Upper lobe of left lung (tissue), 6 donors: ENCODE data around the gene TFCP2. TPM values are rescaled to one million over a fixed set of nuclear protein-coding genes. Genes with fewer than 3 reads are reported as not detected.

Source experiments
- ATAC-seq, 2 donors: fragments of 200-7000 bp; cut with Tn5 transposase; one replicate each; pipeline ENCODE4 v1.9.1; 2022; ENCODE audit warnings: mild to moderate bottlenecking in 2 of 2, moderate library complexity in 2 of 2; ENCODE audit not compliant: low FRiP score in 2 of 2
- DNase-seq, 2 donors: peaks; one replicate each; pipeline ENCODE4 v3.0.0-alpha.2; 2019 to 2020
- H3K27ac ChIP-seq, 4 donors: fragments of 200-600 bp; sonication (generic); one replicate each; pipeline ENCODE4 v1.5.1; 2016 to 2019
- H3K27me3 ChIP-seq, 4 donors: fragments of 200-600 bp; sonication (generic); one replicate each; pipeline ENCODE4 v1.5.1; 2017 to 2019
- H3K36me3 ChIP-seq, 4 donors: fragments of 200-600 bp; sonication (generic); one replicate each; pipeline ENCODE4 v1.5.1; 2016 to 2019
- H3K4me1 ChIP-seq, 4 donors: fragments of 200-600 bp; sonication (generic); one replicate each; pipeline ENCODE4 v1.5.1; 2018 to 2019
- H3K4me3 ChIP-seq, 4 donors: fragments of 200-600 bp; sonication (generic); one replicate each; pipeline ENCODE4 v1.5.1; 2017 to 2019; ENCODE audit warnings: mild to moderate bottlenecking in 2 of 4, moderate library complexity in 1 of 4
- H3K9me3 ChIP-seq, 4 donors: fragments of 200-600 bp; sonication (generic); one replicate each; pipeline ENCODE4 v1.5.1; 2018 to 2019
- CTCF ChIP-seq, 6 experiments: fragments of 450-650 bp in 4 of 6; fragments of 200-600 bp in 2 of 6; sonication (generic) in 2 of 6; IDR thresholded peaks; one replicate each; pipeline ENCODE4 v1.5.1; 2016 to 2019; ENCODE audit warnings: antibody characterized with exemption in 6 of 6
- EP300 ChIP-seq, 4 donors: sonication (generic); formaldehyde crosslinking; IDR thresholded peaks; one replicate each; pipeline ENCODE4 v1.5.1; 2017; ENCODE audit warnings: antibody characterized with exemption in 4 of 4, control low read depth in 2 of 4
- POLR2A ChIP-seq, 4 donors: fragments of 450-650 bp; IDR thresholded peaks; one replicate each; pipeline ENCODE4 v1.5.1; 2016 to 2017; ENCODE audit warnings: antibody characterized with exemption in 4 of 4, mild to moderate bottlenecking in 2 of 4
- POLR2AphosphoS5 ChIP-seq, 2 donors: sonication (generic); formaldehyde crosslinking; IDR thresholded peaks; one replicate each; pipeline ENCODE4 v1.5.1; 2017; ENCODE audit warnings: antibody characterized with exemption in 2 of 2
- WGBS, 2 donors: methylation state at CpG; one replicate each; pipeline ENCODE4 v1.1.5; 2017 to 2018; 5-methylcytosine and 5-hydroxymethylcytosine counted together
- total RNA-seq, 6 donors: library from RNA; depleted of rRNA in 4 of 6; stranded (reverse); fragments of >200 nt in 4 of 6; gene quantifications; one replicate each; pipeline versions ENCODE4 v1.1.0 to v1.2.1, GENCODE V29; 2016 to 2021
- donor health status: DM: no; HTN: no; CAD: no; lungs with moderate emphysema.
- donor health status: DM: no; HTN: yes; CAD: no; lungs with severe emphysema.

TFCP2 gene
- total RNA-seq, 6 donors from 2014 or later, result 9.6 to 23.3 (median 20.0) TPM

GRCh38 chr12:51181558-51181957 is 8.6 kb upstream of the TFCP2 start:
- Histone ChIP-seq H3K27ac (no peak overlapping the region), H3K27me3 (no peaks in the 10 kb centered on the region), H3K9me3 (no peaks in the 10 kb centered on the region), H3K36me3 (no peaks in the 10 kb centered on the region), H3K4me1 (peaks cover 0 to 3% (median 0%) of the 10 kb centered on the region in 4 donors), H3K4me3 (no peak overlapping the region)
- ATAC-seq, result no peak
- no peak for DNase-seq
- TF ChIP-seq CTCF (IDR thresholded peaks at IDR 0.05) (no peak), POLR2A (IDR thresholded peaks at IDR 0.05) (no peak), POLR2AphosphoS5 (IDR thresholded peaks at IDR 0.05) (no peak), EP300 (IDR thresholded peaks at IDR 0.05) (no peak)
- 52 to 54% methylated on average over 5 of the region's 5 CpGs for WGBS, 2 donors

- no peak overlapping the region for H3K27ac ChIP-seq
- H3K4me3 ChIP-seq, result no peak overlapping the region
- ATAC-seq, result no peak
- H3K4me1 ChIP-seq, result peaks cover 0 to 4% (median 2%) of the 10 kb centered on the region in 4 donors
- no peaks in the 10 kb centered on the region for H3K9me3 ChIP-seq
- TF ChIP-seq POLR2A (IDR thresholded peaks at IDR 0.05) (no peak), POLR2AphosphoS5 (IDR thresholded peaks at IDR 0.05) (no peak), EP300 (IDR thresholded peaks at IDR 0.05) (no peak), CTCF (IDR thresholded peaks at IDR 0.05) (no peak)
- H3K27me3 ChIP-seq, result no peaks in the 10 kb centered on the region
- no peak for DNase-seq
- H3K36me3 ChIP-seq, result no peaks in the 10 kb centered on the region
- WGBS, 2 donors, result 89 to 91% methylated on average over 2 of the region's 2 CpGs
These were observed 5.0 kb upstream of the TFCP2 start for GRCh38 chr12:51177897-51178296.

- no peak for TF ChIP-seq POLR2AphosphoS5 (IDR thresholded peaks at IDR 0.05)
- TF ChIP-seq CTCF (IDR thresholded peaks at IDR 0.05), result no peak
- WGBS, 2 donors, result 78 to 81% methylated on average over 1 of the region's 1 CpG
- Histone ChIP-seq H3K36me3 (no peaks in the 10 kb centered on the region), H3K27ac (no peak overlapping the region), H3K27me3 (no peaks in the 10 kb centered on the region), H3K4me1 (peaks cover 15 to 32% (median 20%) of the 10 kb centered on the region in 4 donors), H3K9me3 (no peaks in the 10 kb centered on the region), H3K4me3 (no peak overlapping the region)
- DNase-seq (no peak), ATAC-seq (no peak)
These were observed 1.6 kb upstream of the TFCP2 start for GRCh38 chr12:51174501-51174900.

- peak in 1 of 2 donors; percentile 34 for DNase-seq
- H3K4me1 ChIP-seq, result peaks cover 15 to 44% (median 20%) of the 10 kb centered on the region in 4 donors
- whole genome bisulfite sequencing, 2 donors, result 3% methylated on average over 16 of the region's 16 CpGs
- no peak for TF ChIP-seq CTCF (IDR thresholded peaks at IDR 0.05)
- no peak for TF ChIP-seq POLR2AphosphoS5 (IDR thresholded peaks at IDR 0.05)
- TF ChIP-seq EP300 (IDR thresholded peaks at IDR 0.05), result no peak
- TF ChIP-seq POLR2A (IDR thresholded peaks at IDR 0.05), result no peak
- H3K4me3 ChIP-seq, result peak overlapping the region; percentile 52 to 86 (median 72)
- no peaks in the 10 kb centered on the region for H3K36me3 ChIP-seq
- no peaks in the 10 kb centered on the region for H3K27me3 ChIP-seq
- peak in 1 of 2 donors; percentile 5 for ATAC-seq
- H3K9me3 ChIP-seq, result no peaks in the 10 kb centered on the region
- H3K27ac ChIP-seq, result peak overlapping the region; percentile 90 to 99 (median 98)
These were observed 936 bp downstream of the TFCP2 start for GRCh38 chr12:51171884-51172514.

GRCh38 chr12:51163795-51164194 is 9.1 kb downstream of the TFCP2 start:
- Histone ChIP-seq H3K4me1 (peaks cover 0 to 5% (median 1%) of the 10 kb centered on the region in 4 donors), H3K27me3 (no peaks in the 10 kb centered on the region), H3K4me3 (no peak overlapping the region), H3K9me3 (no peaks in the 10 kb centered on the region), H3K36me3 (no peaks in the 10 kb centered on the region), H3K27ac (no peak overlapping the region)
- DNase-seq (no peak), ATAC-seq (no peak)
- 65 to 93% methylated on average over 3 of the region's 3 CpGs for WGBS, 2 donors
- no peak for TF ChIP-seq CTCF (IDR thresholded peaks at IDR 0.05)
- no peak for TF ChIP-seq POLR2A (IDR thresholded peaks at IDR 0.05)
- TF ChIP-seq POLR2AphosphoS5 (IDR thresholded peaks at IDR 0.05), result no peak
- no peak for TF ChIP-seq EP300 (IDR thresholded peaks at IDR 0.05)
